Liver (tissue), 9 donors: ENCODE data around the gene SHC3. TPM values are rescaled to one million over a fixed set of nuclear protein-coding genes. Genes with fewer than 3 reads are reported as not detected.

Experiments
- DNase-seq: peaks from one replicate; pipeline ENCODE4 v3.0.0-alpha.2; 2017; ENCODE audit warnings: low spot score
- H3K27ac ChIP-seq, 2 donors: one replicate each; pipeline ENCODE4 v1.7.0; 2013; ENCODE audit warnings: inconsistent platforms in 2 of 2, low read length in 2 of 2, control low read depth in 1 of 2, low read depth in 1 of 2, mild to moderate bottlenecking in 1 of 2
- H3K27me3 ChIP-seq, 4 donors: one replicate each; pipeline versions ENCODE4 v1.6.1 to v1.7.0; 2013; ENCODE audit warnings: low read length in 3 of 4, inconsistent platforms in 1 of 4, mild to moderate bottlenecking in 1 of 4, moderate library complexity in 1 of 4; ENCODE audit not compliant: control insufficient read depth in 4 of 4, insufficient read depth in 4 of 4
- H3K36me3 ChIP-seq, 4 donors: one replicate each; pipeline versions ENCODE4 v1.6.1 to v1.7.0; 2013; ENCODE audit warnings: low read length in 3 of 4, mild to moderate bottlenecking in 3 of 4, low read depth in 1 of 4, moderate library complexity in 1 of 4; ENCODE audit not compliant: control insufficient read depth in 4 of 4, insufficient read depth in 3 of 4
- H3K4me1 ChIP-seq, 4 donors: one replicate each; pipeline versions ENCODE4 v1.6.1 to v1.7.0; 2013; ENCODE audit warnings: low read length in 3 of 4, mild to moderate bottlenecking in 3 of 4, moderate library complexity in 1 of 4; ENCODE audit not compliant: control insufficient read depth in 4 of 4, insufficient read depth in 4 of 4
- H3K4me3 ChIP-seq, 3 donors: one replicate each; pipeline versions ENCODE4 v1.6.1 to v1.7.0; 2013; ENCODE audit warnings: low read length in 3 of 3, control low read depth in 1 of 3, low read depth in 1 of 3, mild to moderate bottlenecking in 1 of 3
- H3K9ac ChIP-seq, 2 donors: one replicate each; pipeline ENCODE4 v1.7.0; 2013; ENCODE audit warnings: low read length in 2 of 2, mild to moderate bottlenecking in 2 of 2, moderate library complexity in 2 of 2, control low read depth in 1 of 2, low read depth in 1 of 2
- H3K9me3 ChIP-seq, 4 donors: one replicate each; pipeline versions ENCODE4 v1.6.1 to v1.7.0; 2013; ENCODE audit warnings: low read length in 3 of 4; ENCODE audit not compliant: control insufficient read depth in 4 of 4
- EGR1 ChIP-seq, 2 donors: IDR thresholded peaks; 2 replicates each; pipeline ENCODE4 v1.6.1; 2016 to 2018; ENCODE audit warnings: antibody characterized with exemption in 2 of 2, low read depth in 2 of 2
- FOXA1 ChIP-seq: IDR thresholded peaks from 2 replicates; pipeline ENCODE4 v1.6.1; 2016; ENCODE audit warnings: antibody characterized with exemption
- FOXA2 ChIP-seq: IDR thresholded peaks from 2 replicates; pipeline ENCODE4 v1.6.1; 2016; ENCODE audit warnings: antibody characterized with exemption
- GABPA ChIP-seq, 2 donors: IDR thresholded peaks in 1 of 2; conservative IDR thresholded peaks in 1 of 2; 2 replicates each; pipeline ENCODE4 v1.6.1; 2016; ENCODE audit warnings: antibody characterized with exemption in 2 of 2, mild to moderate bottlenecking in 1 of 2, moderate library complexity in 1 of 2
- HNF4A ChIP-seq, 2 donors: conservative IDR thresholded peaks; 2 replicates each; pipeline ENCODE4 v1.6.1; 2016; ENCODE audit warnings: antibody characterized with exemption in 2 of 2, mild to moderate bottlenecking in 2 of 2
- HNF4G ChIP-seq: IDR thresholded peaks from 2 replicates; pipeline ENCODE4 v1.6.1; 2016; ENCODE audit warnings: antibody characterized with exemption
- JUND ChIP-seq, 2 donors: IDR thresholded peaks; 2 replicates each; pipeline ENCODE4 v1.6.1; 2016; ENCODE audit warnings: antibody characterized with exemption in 2 of 2
- NR2F2 ChIP-seq: IDR thresholded peaks from 2 replicates; pipeline ENCODE4 v1.6.1; 2016; ENCODE audit warnings: antibody characterized with exemption
- RAD21 ChIP-seq, 2 donors: IDR thresholded peaks; 2 replicates each; pipeline ENCODE4 v1.6.1; 2016; ENCODE audit warnings: antibody characterized with exemption in 2 of 2, mild to moderate bottlenecking in 2 of 2
- RXRA ChIP-seq, 2 donors: IDR thresholded peaks; 2 replicates each; pipeline ENCODE4 v1.6.1; 2017 to 2018; ENCODE audit warnings: antibody characterized with exemption in 2 of 2, mild to moderate bottlenecking in 1 of 2
- SP1 ChIP-seq: IDR thresholded peaks from 2 replicates; pipeline ENCODE4 v1.6.1; 2018; ENCODE audit warnings: antibody characterized with exemption, mild to moderate bottlenecking
- TAF1 ChIP-seq: conservative IDR thresholded peaks from 2 replicates; pipeline ENCODE4 v1.6.1; 2016; ENCODE audit warnings: antibody characterized with exemption, mild to moderate bottlenecking
- YY1 ChIP-seq: IDR thresholded peaks from 2 replicates; pipeline ENCODE4 v1.6.1; 2016; ENCODE audit warnings: antibody characterized with exemption, mild to moderate bottlenecking
- WGBS: extraction: QIAGEN DNeasy Blood & Tissue Kit; methylation state at CpG from one replicate; pipeline ENCODE4 v1.1.7; 2013; 5-methylcytosine and 5-hydroxymethylcytosine counted together
- polyA plus RNA-seq, 2 donors: library from polyadenylated mRNA; stranded (reverse) in 1 of 2; unstranded in 1 of 2; fragments of 200-250 nt in 1 of 2; fragments of >200 nt in 1 of 2; fragmentation: Nextera tagmentation in 1 of 2; extraction: Ambion mirVana in 1 of 2; gene quantifications; one replicate each; pipeline versions ENCODE4 v1.2.1 to v1.2.3, GENCODE V29; 2013 to 2015
- total RNA-seq, 2 donors: library from RNA; depleted of rRNA; stranded (reverse); fragments of >200 nt; gene quantifications; one replicate each; pipeline ENCODE4 v1.2.3, GENCODE V29; 2014
- TF ChIP-seq, protein P1 (sequence below): IDR thresholded peaks from 2 replicates; pipeline ENCODE4 v1.6.1; 2016; ENCODE audit warnings: antibody characterized with exemption
- TF ChIP-seq, protein P2 (sequence below): IDR thresholded peaks from 2 replicates; pipeline ENCODE4 v1.6.1; 2016; ENCODE audit warnings: antibody characterized with exemption
- TF ChIP-seq, protein P3 (sequence below): fragments of 150-350 bp; IDR thresholded peaks from 2 replicates; pipeline ENCODE4 v1.5.1; 2017; ENCODE audit warnings: improper control_type of control experiment, low read depth, low read length; ENCODE audit not compliant: missing input control
- donor health status: healthy.
- donor health status: healthy.
- donor health status: healthy.
- donor health status: healthy.
- donor health status: healthy.

The SHC3 gene
- total and polyA plus RNA-seq, 4 donors: 0.03 to 0.08 (median 0.04) TPM

- TF ChIP-seq, protein P1, sequence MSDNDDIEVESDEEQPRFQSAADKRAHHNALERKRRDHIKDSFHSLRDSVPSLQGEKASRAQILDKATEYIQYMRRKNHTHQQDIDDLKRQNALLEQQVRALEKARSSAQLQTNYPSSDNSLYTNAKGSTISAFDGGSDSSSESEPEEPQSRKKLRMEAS: no peak
Observed at GRCh38 chr9:89225991-89226471, 47.4 kb upstream of the SHC3 start (continued).

DNA sequence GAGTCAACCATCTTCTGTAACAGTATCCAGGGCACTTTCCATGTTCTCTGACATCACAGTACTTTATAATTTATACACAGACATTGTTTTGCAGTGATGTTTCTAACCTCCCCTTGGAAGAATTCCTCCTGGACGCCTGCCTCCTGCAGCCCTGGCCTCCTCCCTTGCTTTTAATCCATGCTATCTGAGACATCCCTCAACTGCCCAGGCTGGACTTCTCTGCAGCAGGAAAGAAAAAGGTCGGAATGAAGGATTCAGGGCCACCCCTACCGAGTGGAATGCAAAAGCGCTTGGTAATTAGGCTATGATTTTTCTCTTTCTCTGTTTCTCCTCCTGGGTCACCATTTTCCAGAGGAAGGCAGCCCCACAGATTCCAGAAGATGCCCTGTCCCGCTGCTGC is 47.0 kb upstream of the SHC3 start:
- H3K4me1 ChIP-seq: no peaks in the 10 kb centered on the region
- no peak overlapping the region for H3K27ac ChIP-seq
- TF ChIP-seq RAD21 (IDR thresholded peaks at IDR 0.05) (no peak), SP1 (no peak), JUND (IDR thresholded peaks at IDR 0.05) (no peak), FOXA2 (no peak), NR2F2 (no peak), TAF1 (no peak), GABPA (IDR thresholded peaks at IDR 0.05 in 1 of 2, conservative IDR thresholded peaks at IDR 0.05 in 1 of 2) (no peak), YY1 (no peak), HNF4G (no peak), EGR1 (IDR thresholded peaks at IDR 0.05; ENCODE audit: low read depth in 2 of 2) (no peak), RXRA (IDR thresholded peaks at IDR 0.05) (no peak), FOXA1 (no peak)
- TF ChIP-seq, protein P1: no peak
- TF ChIP-seq, protein P2, sequence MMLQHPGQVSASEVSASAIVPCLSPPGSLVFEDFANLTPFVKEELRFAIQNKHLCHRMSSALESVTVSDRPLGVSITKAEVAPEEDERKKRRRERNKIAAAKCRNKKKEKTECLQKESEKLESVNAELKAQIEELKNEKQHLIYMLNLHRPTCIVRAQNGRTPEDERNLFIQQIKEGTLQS: no peak
- TF ChIP-seq, protein P3, sequence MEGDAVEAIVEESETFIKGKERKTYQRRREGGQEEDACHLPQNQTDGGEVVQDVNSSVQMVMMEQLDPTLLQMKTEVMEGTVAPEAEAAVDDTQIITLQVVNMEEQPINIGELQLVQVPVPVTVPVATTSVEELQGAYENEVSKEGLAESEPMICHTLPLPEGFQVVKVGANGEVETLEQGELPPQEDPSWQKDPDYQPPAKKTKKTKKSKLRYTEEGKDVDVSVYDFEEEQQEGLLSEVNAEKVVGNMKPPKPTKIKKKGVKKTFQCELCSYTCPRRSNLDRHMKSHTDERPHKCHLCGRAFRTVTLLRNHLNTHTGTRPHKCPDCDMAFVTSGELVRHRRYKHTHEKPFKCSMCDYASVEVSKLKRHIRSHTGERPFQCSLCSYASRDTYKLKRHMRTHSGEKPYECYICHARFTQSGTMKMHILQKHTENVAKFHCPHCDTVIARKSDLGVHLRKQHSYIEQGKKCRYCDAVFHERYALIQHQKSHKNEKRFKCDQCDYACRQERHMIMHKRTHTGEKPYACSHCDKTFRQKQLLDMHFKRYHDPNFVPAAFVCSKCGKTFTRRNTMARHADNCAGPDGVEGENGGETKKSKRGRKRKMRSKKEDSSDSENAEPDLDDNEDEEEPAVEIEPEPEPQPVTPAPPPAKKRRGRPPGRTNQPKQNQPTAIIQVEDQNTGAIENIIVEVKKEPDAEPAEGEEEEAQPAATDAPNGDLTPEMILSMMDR: no peak
- H3K36me3 ChIP-seq: no peaks in the 10 kb centered on the region
- H3K4me3 ChIP-seq: no peak overlapping the region
- WGBS: 83% methylated on average over 5 of the region's 5 CpGs
- DNase-seq: no peak
- no peaks in the 10 kb centered on the region for H3K9me3 ChIP-seq
- no peak overlapping the region for H3K9ac ChIP-seq
- H3K27me3 ChIP-seq: no peaks in the 10 kb centered on the region

DNA sequence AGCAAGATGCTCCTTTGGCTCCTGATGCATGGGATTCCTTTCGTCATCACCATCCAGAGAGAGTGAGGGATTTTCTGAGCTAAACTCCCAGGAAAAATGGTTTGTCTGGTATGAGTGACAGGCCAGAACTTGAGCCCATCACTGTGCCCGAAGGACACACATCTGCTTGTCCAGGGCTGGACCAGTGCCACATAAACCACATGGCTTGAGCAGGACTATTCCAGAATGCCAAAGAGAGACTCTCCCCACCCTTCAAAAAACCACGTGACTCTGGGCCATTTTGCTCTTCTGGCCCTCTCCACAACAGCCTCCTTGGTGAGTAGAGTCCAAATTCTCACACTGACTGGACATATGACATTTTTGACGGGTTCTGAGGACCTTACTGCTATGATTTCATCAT is 46.4 kb upstream of the SHC3 start:
- no peaks in the 10 kb centered on the region for H3K36me3 ChIP-seq
- H3K9me3 ChIP-seq: no peaks in the 10 kb centered on the region
- DNase-seq: no peak
- no peak overlapping the region for H3K9ac ChIP-seq
- H3K4me1 ChIP-seq: no peaks in the 10 kb centered on the region
- no peaks in the 10 kb centered on the region for H3K27me3 ChIP-seq
- no peak overlapping the region for H3K27ac ChIP-seq
- 87% methylated on average over 4 of the region's 4 CpGs for WGBS
- no peak overlapping the region for H3K4me3 ChIP-seq
- TF ChIP-seq, protein P2: no peak
- TF ChIP-seq YY1 (no peak), NR2F2 (no peak), HNF4A (conservative IDR thresholded peaks at IDR 0.05) (no peak)
